GM12878 (cell line): Measurements from ENCODE around the gene GDPD1.
"Not testable (repeated sequence)": the region's sequence is repeated elsewhere in the genome, so short reads cannot be mapped to it uniquely, and the experiment has no call there.

Experiments
- CREM ChIP-seq: IDR thresholded peaks from 2 replicates; pipeline ENCODE4 v1.6.1; 2014; ENCODE audit warnings: antibody characterized with exemption, low read depth
- EZH2 ChIP-seq: IDR thresholded peaks from 2 replicates; pipeline ENCODE4 v1.6.1; 2012; ENCODE audit warnings: low read depth, mild to moderate bottlenecking, control low read depth, inconsistent platforms, low read length, borderline replicate concordance; ENCODE audit not compliant: control insufficient read depth
- NBN ChIP-seq: fragments of 450-650 bp; IDR thresholded peaks from 2 replicates; pipeline ENCODE4 v1.6.1; 2016
- RAD51 ChIP-seq: fragments of 450-650 bp; IDR thresholded peaks from 2 replicates; pipeline ENCODE4 v1.6.1; 2016; ENCODE audit warnings: moderate library complexity, mild to moderate bottlenecking, inconsistent platforms
- TARDBP ChIP-seq: IDR thresholded peaks from 2 replicates; pipeline ENCODE4 v1.6.1; 2016; ENCODE audit warnings: borderline replicate concordance
- YY1 ChIP-seq: IDR thresholded peaks from 2 replicates; pipeline ENCODE4 v1.6.1; 2011; ENCODE audit warnings: low read depth, mild to moderate bottlenecking, low read length
- TF ChIP-seq, protein P1 (sequence below), 3 experiments: IDR thresholded peaks in 2 of 3; conservative IDR thresholded peaks in 1 of 3; 2 replicates each; pipeline ENCODE4 v1.5.1; 2011; ENCODE audit warnings: low read depth in 3 of 3, low read length in 3 of 3, mild to moderate bottlenecking in 3 of 3, control low read depth in 2 of 3, moderate library complexity in 2 of 3, inconsistent platforms in 1 of 3, mixed read lengths in 1 of 3; ENCODE audit not compliant: control insufficient read depth in 2 of 3, insufficient read depth in 1 of 3; ENCODE audit errors: extremely low read depth in 1 of 3
- TF ChIP-seq, protein P2 (sequence below): IDR thresholded peaks from 2 replicates; pipeline ENCODE4 v1.6.1; 2012; ENCODE audit warnings: low read depth, low read length, improper control_type of control experiment

DNA sequence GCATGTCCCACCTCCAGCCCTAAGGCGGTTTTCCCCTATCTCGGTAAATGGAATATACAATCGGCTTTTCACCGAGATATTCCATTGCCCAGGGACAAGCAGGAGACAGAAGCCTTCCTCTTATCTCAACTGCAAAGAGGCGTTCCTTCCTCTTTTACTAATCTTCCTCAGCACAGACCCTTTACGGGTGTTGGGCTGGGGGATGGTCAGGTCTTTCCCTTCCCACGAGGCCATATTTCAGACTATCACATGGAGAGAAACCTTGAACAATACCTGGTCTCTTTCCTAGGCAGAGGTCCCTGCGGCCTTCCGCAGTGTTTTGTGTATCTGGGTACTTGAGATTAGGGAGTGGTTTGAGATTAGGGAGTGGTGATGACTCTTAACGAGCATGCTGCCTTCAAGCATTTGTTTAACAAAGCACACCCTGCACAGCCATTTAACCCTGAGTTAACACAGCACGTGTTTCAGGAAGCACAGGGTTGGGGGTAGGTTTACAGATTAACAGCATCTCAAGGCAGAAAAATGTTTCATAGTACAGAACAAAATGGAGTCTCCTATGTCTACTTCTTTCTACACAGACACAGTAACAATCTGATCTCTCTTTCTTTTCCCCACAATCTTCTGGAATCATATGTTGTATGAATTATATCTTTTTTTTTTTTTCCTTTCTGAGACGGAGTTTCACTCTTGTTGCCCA, 70.1 kb downstream of the GDPD1 start:
- not testable (repeated sequence) for TF ChIP-seq TARDBP, CREM, RAD51, YY1, NBN, EZH2
- TF ChIP-seq, protein P1, sequence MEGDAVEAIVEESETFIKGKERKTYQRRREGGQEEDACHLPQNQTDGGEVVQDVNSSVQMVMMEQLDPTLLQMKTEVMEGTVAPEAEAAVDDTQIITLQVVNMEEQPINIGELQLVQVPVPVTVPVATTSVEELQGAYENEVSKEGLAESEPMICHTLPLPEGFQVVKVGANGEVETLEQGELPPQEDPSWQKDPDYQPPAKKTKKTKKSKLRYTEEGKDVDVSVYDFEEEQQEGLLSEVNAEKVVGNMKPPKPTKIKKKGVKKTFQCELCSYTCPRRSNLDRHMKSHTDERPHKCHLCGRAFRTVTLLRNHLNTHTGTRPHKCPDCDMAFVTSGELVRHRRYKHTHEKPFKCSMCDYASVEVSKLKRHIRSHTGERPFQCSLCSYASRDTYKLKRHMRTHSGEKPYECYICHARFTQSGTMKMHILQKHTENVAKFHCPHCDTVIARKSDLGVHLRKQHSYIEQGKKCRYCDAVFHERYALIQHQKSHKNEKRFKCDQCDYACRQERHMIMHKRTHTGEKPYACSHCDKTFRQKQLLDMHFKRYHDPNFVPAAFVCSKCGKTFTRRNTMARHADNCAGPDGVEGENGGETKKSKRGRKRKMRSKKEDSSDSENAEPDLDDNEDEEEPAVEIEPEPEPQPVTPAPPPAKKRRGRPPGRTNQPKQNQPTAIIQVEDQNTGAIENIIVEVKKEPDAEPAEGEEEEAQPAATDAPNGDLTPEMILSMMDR (IDR thresholded peaks at IDR 0.05 in 2 of 3, conservative IDR thresholded peaks at IDR 0.05 in 1 of 3; ENCODE audit: control insufficient read depth in 2 of 3, extremely low read depth in 1 of 3, insufficient read depth in 1 of 3, low read depth in 3 of 3, low read length in 3 of 3): not testable (repeated sequence)
- TF ChIP-seq, protein P2, sequence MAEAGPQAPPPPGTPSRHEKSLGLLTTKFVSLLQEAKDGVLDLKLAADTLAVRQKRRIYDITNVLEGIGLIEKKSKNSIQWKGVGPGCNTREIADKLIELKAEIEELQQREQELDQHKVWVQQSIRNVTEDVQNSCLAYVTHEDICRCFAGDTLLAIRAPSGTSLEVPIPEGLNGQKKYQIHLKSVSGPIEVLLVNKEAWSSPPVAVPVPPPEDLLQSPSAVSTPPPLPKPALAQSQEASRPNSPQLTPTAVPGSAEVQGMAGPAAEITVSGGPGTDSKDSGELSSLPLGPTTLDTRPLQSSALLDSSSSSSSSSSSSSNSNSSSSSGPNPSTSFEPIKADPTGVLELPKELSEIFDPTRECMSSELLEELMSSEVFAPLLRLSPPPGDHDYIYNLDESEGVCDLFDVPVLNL: not testable (repeated sequence)
